Spleen (tissue), 7 donors: ENCODE measurements around the gene SRR.

ENCODE experiments used
- POLR2AphosphoS5 ChIP-seq, 3 donors: sonication (generic); formaldehyde crosslinking; IDR thresholded peaks; one replicate each; pipeline ENCODE4 v1.5.1; 2017; ENCODE audit warnings: antibody characterized with exemption in 3 of 3
- TF ChIP-seq, protein P1 (sequence below), 11 experiments: fragments of 200-600 bp in 7 of 11; fragments of 450-650 bp in 4 of 11; sonication (generic) in 4 of 11; IDR thresholded peaks in 8 of 11; conservative IDR thresholded peaks in 3 of 11; 1 replicate in 7 of 11; 2 replicates in 4 of 11; pipeline versions ENCODE4 v1.4.0 to v1.8.0; 2016 to 2021; ENCODE audit warnings: antibody characterized with exemption in 11 of 11, inconsistent platforms in 4 of 11, mild to moderate bottlenecking in 1 of 11
- donor health status: DM: no; HTN: no; CAD: no; lungs with moderate emphysema.
- donor health status: DM: no; HTN: no; CAD: no.
- donor health status: DM: no; HTN: no; CAD: no.

DNA sequence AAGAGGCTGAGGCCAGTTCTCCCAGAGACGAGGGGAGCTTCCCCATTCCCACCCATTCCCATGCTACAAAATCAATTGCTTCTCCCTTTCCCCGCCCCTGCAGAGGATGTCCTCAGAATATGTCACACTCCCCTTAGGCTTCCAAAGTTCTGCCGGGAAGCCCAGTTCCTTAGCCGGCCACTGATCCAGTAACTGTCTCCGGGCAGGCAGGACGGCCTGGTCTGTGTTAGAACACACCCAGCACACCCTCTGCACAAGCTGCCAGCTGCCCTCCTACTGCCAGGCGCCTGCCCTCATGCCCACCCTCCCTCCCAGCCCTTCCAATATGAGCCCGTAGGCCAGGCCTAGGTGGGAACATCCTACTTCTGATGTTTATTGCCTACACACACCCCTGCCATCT, 64.6 kb downstream of the SRR start:
- TF ChIP-seq, protein P1, sequence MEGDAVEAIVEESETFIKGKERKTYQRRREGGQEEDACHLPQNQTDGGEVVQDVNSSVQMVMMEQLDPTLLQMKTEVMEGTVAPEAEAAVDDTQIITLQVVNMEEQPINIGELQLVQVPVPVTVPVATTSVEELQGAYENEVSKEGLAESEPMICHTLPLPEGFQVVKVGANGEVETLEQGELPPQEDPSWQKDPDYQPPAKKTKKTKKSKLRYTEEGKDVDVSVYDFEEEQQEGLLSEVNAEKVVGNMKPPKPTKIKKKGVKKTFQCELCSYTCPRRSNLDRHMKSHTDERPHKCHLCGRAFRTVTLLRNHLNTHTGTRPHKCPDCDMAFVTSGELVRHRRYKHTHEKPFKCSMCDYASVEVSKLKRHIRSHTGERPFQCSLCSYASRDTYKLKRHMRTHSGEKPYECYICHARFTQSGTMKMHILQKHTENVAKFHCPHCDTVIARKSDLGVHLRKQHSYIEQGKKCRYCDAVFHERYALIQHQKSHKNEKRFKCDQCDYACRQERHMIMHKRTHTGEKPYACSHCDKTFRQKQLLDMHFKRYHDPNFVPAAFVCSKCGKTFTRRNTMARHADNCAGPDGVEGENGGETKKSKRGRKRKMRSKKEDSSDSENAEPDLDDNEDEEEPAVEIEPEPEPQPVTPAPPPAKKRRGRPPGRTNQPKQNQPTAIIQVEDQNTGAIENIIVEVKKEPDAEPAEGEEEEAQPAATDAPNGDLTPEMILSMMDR (IDR thresholded peaks at IDR 0.05 in 8 of 11, conservative IDR thresholded peaks at IDR 0.05 in 3 of 11) = no peak
- no peak for TF ChIP-seq POLR2AphosphoS5 (IDR thresholded peaks at IDR 0.05)
